GM18498 (cell line): Measurements from ENCODE around the gene ST6GALNAC3.
"Not testable (repeated sequence)": the region's sequence is repeated elsewhere in the genome, so short reads cannot be mapped to it uniquely, and the experiment has no call there.

Experiments used
- ATAC-seq: cut with Tn5 transposase; IDR thresholded peaks from one replicate; pipeline ENCODE4 v1.9.1; 2021; ENCODE audit warnings: mild to moderate bottlenecking, moderate library complexity; ENCODE audit not compliant: unreplicated experiment

The ST6GALNAC3 gene

GRCh38 chr1:76105372-76105771, 30.8 kb downstream of the ST6GALNAC3 start:
- ATAC-seq: no peak

- ATAC-seq: no peak
These were observed 31.7 kb downstream of the ST6GALNAC3 start for GRCh38 chr1:76106251-76106650.

DNA sequence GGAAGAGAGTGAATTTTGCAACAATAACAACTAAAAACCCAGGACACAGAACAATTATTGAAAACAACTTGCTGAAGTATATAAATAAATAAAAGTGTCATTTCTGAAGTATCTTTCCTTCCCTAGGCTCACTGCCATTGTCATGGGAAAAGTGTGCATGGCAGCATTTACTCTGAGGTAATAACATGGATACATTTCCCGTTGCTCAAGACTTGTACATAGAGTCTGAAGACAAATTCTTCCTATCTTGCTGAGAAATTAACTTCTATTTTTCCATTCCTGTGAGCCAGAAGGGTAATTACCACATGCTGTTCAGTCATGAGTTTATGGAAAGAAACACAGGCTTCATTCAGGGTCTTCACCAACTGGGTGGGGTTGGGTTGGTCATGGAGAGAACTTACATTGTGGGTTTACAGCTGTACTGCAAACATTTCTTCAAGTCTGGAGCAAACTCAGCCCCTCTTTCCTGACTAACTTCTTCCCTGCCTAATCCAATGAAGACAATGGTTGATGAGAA, 32.2 kb downstream of the ST6GALNAC3 start:
- no peak for ATAC-seq

DNA sequence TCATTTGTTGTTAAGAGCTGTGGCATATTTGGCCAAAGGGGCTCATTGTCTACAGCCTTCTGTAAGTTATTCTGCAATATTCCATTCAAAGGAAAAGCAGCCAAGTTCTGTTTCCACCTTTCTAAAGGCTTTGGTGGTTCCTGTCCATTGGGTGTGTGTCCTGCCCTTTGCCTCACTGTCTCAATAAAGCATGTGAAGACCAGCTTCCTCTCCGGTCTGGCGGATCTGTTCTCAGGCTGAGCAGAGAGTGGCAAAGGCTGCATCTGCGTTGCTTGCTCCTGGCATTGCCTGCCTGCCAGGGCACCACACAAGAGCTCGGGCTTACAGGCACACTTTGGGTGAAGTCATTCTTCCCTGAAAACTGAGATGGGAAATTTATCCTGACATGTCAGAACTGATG, 34.9 kb downstream of the ST6GALNAC3 start:
- no peak for ATAC-seq

DNA sequence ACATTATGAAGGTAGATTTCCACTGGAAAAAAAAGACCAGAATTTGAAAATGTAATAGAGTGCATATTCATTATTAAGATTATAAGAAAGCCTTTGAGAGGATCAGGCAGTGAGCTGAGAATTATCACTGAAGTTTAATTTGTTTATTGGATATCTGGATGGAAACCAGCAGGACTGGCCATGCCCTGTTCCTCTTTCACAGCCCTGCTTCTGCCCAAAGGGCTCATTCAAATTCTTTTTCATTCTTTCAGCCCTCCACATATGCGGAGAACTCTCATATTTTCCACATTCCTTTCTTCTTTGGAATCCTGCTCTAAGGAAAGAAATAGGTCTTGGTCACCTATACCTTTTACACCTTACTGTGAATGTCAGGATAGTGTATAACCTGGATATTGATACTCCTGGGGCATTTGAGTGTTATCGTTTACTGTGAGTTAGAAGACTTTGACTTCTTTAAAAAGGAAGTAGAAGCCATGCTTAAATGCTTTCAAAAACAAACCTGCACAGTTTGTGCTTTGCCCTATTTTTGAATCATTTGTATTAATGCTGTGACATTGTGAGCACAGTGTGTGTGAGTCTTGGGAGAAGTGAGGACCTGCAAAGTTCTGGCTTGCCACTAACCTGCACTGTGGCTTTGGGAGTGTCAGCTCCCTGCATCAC, 35.5 kb downstream of the ST6GALNAC3 start:
- no peak for ATAC-seq

GRCh38 chr1:76110666-76111065, 36.1 kb downstream of the ST6GALNAC3 start:
- ATAC-seq: no peak

DNA sequence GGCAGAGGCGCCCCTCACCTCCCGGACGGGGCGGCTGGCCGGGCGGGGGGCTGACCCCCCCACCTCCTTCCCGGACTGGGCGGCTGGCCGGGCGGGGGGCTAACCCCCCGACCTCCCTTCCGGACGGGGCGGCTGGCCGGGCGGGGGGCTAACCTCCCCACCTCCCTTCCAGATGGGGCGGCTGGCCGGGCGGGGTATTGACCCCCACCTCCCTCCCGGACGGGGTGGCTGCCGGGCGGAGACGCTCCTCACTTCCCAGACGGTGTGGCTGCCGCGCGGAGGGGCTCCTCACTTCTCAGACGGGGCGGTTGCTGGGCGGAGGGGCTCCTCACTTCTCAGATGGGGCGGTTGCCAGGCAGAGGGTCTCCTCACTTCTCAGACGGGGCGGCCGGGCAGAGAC, 37.8 kb downstream of the ST6GALNAC3 start:
- ATAC-seq: not testable (repeated sequence)

GRCh38 chr1:76113446-76113845, 38.9 kb downstream of the ST6GALNAC3 start:
- ATAC-seq: no peak

GRCh38 chr1:76115171-76115570, 40.6 kb downstream of the ST6GALNAC3 start:
- ATAC-seq: no peak

DNA sequence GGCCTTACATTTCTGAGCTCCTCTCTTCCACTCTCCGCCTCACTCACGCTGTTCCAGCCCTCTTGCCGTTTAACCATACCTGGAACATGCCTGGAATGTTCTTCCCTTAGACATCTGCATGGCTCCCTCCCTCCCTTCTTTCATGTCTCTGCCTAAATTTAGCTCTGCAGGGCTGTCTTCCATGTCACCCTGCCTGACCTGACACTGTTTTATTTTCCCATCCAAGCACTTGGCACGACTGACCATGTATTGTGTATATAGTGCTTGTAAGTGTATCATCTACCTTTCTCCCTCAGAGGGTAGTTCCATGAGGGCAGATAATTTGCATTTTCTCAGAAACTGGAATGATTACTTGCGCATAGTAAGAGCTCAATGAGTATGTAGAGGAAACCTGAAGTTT, 47.3 kb downstream of the ST6GALNAC3 start:
- no peak for ATAC-seq

DNA sequence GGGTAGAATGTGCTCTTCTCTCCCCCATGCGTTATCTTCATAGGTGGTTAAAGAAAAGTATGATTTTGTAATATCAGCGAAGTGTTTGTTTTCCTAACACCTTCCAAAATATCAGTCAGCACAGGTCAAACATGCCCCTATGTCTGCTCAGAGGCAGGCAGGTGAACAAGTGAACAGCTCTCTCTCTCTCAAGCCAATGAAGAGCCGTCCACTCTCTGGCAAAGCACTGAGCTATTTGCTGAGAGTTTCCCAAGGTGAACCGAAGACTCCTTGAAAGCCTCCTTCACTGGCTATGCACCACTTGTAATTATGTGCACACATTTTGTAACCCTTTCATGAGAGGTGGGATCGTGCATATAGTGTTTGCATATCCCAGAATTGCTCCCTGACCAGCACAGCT, 47.7 kb downstream of the ST6GALNAC3 start:
- no peak for ATAC-seq

- not testable (repeated sequence) for ATAC-seq
These were observed 49.0 kb downstream of the ST6GALNAC3 start for GRCh38 chr1:76123411-76124064.

DNA sequence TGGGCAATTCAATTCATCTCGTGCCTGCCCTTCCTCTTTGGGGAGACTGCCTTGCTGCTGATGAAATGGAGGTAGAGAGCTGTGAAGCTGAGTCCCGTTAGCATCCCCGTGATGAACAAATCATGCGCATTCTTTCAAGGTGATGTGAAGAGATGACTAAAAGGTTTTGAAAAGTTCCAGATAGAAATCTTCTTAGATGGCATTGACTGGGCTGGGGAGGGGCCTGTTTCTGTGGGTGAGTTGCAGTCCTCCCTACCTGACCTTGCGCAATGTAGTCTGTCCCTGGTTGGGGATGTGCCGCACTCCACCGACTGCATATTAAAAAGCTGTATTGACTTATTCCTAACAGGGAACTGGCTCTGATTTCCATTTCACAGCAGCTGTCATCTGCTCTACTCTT, 49.6 kb downstream of the ST6GALNAC3 start:
- no peak for ATAC-seq

DNA sequence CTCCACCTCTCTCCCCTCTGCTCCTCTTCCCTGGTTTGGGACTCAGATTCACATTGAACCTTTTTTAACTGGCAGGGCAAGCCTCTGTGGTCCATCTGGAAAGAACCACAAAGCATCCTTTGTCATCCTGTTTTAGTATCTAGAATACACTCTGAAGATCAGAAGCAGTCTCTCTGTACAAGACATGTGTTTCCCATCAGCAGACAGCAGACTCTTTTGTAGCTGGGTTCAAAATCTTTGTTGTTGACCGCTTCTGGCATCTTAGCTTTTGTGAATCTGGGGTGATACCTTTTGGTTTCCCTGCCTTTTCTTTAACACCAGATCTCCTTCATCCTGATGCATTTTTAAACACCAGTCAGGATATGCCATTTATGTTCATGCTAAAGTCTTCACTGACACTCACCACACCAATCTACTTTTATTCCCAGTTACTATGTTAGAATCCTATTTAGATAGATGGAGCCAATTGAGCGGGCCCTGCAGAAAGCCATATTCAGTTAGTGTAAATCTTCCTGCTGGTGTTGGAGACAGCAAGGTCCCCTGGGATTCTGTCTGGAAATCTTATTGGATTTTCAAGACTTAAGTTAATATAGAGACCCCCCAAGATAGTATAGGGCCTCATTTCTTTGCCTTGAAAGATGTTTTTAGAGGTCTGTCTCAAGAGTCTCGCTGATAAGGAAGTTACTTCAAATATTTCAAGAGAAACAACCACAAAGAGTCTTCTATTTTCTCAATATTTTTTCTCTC, 51.1 kb downstream of the ST6GALNAC3 start:
- no peak for ATAC-seq

DNA sequence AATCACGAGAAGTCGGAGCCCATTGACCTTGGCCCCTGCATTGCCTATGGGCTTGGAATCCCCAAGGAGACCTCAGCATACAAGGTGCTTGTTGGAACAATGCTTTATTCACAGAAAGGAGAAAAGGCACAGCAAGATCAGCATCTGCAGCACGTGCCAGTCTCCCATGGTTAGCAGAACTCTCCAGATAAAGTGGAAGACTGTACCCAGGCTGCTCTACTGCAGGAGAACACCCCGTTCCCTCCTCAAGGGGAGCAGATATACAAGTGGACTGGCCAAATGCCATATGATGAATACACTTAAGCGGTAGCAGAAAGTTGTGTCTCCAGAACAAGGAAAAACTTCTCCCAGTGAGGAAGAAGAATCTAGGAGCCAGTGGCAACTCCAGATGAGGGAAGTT, 53.5 kb downstream of the ST6GALNAC3 start:
- no peak for ATAC-seq

DNA sequence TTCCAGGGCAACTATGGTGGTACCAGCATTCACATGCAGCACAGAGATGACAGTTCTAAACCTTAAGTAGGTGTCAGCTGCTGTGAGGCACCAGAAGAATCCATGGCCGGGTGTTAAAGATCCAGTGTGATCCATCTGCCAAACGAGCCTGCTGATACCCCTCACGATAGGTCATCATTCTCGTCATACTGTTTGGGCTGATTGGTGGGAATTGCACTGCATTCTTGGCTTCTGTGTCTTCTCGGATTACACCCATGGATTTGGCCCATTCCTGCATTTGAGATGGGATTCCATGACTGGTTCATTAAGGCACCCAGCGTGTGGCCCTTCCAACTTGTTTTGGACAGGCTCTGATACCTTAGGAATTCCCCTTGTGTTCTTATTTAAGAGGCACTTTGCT, 55.2 kb downstream of the ST6GALNAC3 start:
- ATAC-seq: no peak

- no peak for ATAC-seq
These were observed 56.4 kb downstream of the ST6GALNAC3 start for GRCh38 chr1:76130992-76131391.

- no peak for ATAC-seq
These were observed 59.4 kb downstream of the ST6GALNAC3 start for GRCh38 chr1:76133977-76134376.

DNA sequence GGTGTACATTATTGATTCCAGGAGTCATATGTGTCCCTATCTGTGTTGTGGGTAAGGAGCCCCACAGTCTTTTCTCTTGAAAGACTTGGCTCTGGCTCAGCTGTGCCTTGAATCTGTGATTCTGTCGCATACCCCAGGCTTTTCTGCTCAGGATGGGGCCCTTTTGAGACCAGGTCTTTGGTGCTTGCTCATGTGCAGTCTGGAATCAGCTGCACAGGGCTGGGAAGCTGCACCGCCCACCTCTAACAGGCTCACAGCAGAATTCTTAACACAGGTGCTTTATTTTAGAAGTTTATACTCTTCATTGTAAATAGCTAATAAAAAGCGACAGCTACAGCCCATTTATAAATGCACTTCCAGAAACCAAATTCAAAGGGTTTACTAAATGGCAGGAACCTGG, 61.3 kb downstream of the ST6GALNAC3 start:
- ATAC-seq: no peak

GRCh38 chr1:76136894-76137293, 62.3 kb downstream of the ST6GALNAC3 start:
- peak; percentile 51 for ATAC-seq

GRCh38 chr1:76137746-76138145, 63.2 kb downstream of the ST6GALNAC3 start:
- no peak for ATAC-seq

GRCh38 chr1:76138217-76138616, 63.7 kb downstream of the ST6GALNAC3 start:
- ATAC-seq: no peak
